ENCODE data around the gene MRPS24.

- no peak for TF ChIP-seq EP300 (IDR thresholded peaks at IDR 0.05)
- TF ChIP-seq, protein P1, sequence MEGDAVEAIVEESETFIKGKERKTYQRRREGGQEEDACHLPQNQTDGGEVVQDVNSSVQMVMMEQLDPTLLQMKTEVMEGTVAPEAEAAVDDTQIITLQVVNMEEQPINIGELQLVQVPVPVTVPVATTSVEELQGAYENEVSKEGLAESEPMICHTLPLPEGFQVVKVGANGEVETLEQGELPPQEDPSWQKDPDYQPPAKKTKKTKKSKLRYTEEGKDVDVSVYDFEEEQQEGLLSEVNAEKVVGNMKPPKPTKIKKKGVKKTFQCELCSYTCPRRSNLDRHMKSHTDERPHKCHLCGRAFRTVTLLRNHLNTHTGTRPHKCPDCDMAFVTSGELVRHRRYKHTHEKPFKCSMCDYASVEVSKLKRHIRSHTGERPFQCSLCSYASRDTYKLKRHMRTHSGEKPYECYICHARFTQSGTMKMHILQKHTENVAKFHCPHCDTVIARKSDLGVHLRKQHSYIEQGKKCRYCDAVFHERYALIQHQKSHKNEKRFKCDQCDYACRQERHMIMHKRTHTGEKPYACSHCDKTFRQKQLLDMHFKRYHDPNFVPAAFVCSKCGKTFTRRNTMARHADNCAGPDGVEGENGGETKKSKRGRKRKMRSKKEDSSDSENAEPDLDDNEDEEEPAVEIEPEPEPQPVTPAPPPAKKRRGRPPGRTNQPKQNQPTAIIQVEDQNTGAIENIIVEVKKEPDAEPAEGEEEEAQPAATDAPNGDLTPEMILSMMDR (IDR thresholded peaks at IDR 0.05) = no peak
Observed at GRCh38 chr7:43888993-43889945, 20.0 kb upstream of the MRPS24 start.

Measured in gastroesophageal sphincter (tissue), 3 donors.